ENCODE results near the gene GABBR2. TPM values are rescaled to one million over a fixed set of nuclear protein-coding genes. Genes with fewer than 3 reads are reported as not detected.

Gene GABBR2
- polyA plus RNA-seq, 1 of the 3 experiments (the other 2 are of a cell fraction), result not detected

DNA sequence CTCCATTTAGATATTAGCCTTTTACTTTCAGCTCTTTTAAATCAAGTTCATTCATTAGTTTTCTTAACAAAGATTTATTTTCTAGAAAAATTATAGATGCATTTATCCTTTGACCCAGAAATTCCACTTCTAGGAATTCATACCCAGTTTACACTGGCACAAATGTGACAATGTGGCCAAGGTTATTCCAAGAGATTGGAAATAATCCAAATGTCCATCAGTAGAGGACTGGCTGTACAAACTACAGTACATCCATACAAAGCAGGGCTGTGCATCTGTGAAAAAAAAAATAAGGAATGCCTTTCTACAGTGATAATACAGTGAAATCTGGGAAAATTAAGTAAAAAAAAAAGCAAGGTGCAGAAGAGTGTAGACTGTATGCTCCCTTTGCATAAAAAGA lies 149.2 kb downstream of the GABBR2 start:
- no peak overlapping the region for H2AFZ ChIP-seq (ENCODE audit: low read depth)
- H3F3A ChIP-seq (replicated peaks; ENCODE audit: insufficient read depth), result no peaks in the 10 kb centered on the region
- no peak overlapping the region for H3K4me2 ChIP-seq
- H3K36me3 ChIP-seq (replicated peaks in 1 of 2; ENCODE audit: control insufficient read depth in 1 of 2, insufficient read depth in 2 of 2, low read length in 1 of 2), result no peaks in the 10 kb centered on the region
- H3K4me1 ChIP-seq (ENCODE audit: control insufficient read depth in 1 of 2, insufficient read depth in 2 of 2, low read depth in 1 of 2, low read length in 1 of 2), result no peaks in the 10 kb centered on the region
- ChIA-PET POLR2A (no interaction called here), CTCF (no interaction called here)
- H3K79me2 ChIP-seq (ENCODE audit: insufficient read depth), result no peaks in the 10 kb centered on the region
- no peak for DNase-seq
- no peaks in the 10 kb centered on the region for H4K20me1 ChIP-seq (ENCODE audit: insufficient read depth)
- peaks cover 5% of the 10 kb centered on the region; the same call in 1 of the 2 replicates for H3K27me3 ChIP-seq (ENCODE audit: insufficient read depth)
- no peaks in the 10 kb centered on the region for H3K9me2 ChIP-seq
- TF ChIP-seq RAD21 (IDR thresholded peaks at IDR 0.05; ENCODE audit: low read length), result no peak
- TF ChIP-seq CTCF (IDR thresholded peaks at IDR 0.05), result no peak
- TF ChIP-seq, protein P1, sequence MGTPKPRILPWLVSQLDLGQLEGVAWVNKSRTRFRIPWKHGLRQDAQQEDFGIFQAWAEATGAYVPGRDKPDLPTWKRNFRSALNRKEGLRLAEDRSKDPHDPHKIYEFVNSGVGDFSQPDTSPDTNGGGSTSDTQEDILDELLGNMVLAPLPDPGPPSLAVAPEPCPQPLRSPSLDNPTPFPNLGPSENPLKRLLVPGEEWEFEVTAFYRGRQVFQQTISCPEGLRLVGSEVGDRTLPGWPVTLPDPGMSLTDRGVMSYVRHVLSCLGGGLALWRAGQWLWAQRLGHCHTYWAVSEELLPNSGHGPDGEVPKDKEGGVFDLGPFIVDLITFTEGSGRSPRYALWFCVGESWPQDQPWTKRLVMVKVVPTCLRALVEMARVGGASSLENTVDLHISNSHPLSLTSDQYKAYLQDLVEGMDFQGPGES (IDR thresholded peaks at IDR 0.05; ENCODE audit: low read depth, low read length), result no peak
- TF ChIP-seq MAX (IDR thresholded peaks at IDR 0.05; ENCODE audit: low read depth), result no peak
- no peak for TF ChIP-seq GATA2 (CRISPR knock-in tag; IDR thresholded peaks at IDR 0.05)
- no peak for TF ChIP-seq SIN3A (IDR thresholded peaks at IDR 0.05; ENCODE audit: borderline replicate concordance, low read depth, low read length)
- no peak for TF ChIP-seq JUND (IDR thresholded peaks at IDR 0.05)
- TF ChIP-seq ELF1 (IDR thresholded peaks at IDR 0.05), result no peak
- TF ChIP-seq, protein P2, sequence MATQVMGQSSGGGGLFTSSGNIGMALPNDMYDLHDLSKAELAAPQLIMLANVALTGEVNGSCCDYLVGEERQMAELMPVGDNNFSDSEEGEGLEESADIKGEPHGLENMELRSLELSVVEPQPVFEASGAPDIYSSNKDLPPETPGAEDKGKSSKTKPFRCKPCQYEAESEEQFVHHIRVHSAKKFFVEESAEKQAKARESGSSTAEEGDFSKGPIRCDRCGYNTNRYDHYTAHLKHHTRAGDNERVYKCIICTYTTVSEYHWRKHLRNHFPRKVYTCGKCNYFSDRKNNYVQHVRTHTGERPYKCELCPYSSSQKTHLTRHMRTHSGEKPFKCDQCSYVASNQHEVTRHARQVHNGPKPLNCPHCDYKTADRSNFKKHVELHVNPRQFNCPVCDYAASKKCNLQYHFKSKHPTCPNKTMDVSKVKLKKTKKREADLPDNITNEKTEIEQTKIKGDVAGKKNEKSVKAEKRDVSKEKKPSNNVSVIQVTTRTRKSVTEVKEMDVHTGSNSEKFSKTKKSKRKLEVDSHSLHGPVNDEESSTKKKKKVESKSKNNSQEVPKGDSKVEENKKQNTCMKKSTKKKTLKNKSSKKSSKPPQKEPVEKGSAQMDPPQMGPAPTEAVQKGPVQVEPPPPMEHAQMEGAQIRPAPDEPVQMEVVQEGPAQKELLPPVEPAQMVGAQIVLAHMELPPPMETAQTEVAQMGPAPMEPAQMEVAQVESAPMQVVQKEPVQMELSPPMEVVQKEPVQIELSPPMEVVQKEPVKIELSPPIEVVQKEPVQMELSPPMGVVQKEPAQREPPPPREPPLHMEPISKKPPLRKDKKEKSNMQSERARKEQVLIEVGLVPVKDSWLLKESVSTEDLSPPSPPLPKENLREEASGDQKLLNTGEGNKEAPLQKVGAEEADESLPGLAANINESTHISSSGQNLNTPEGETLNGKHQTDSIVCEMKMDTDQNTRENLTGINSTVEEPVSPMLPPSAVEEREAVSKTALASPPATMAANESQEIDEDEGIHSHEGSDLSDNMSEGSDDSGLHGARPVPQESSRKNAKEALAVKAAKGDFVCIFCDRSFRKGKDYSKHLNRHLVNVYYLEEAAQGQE (IDR thresholded peaks at IDR 0.05; ENCODE audit: low read depth, low read length), result no peak
- no peak overlapping the region for H3K27ac ChIP-seq (ENCODE audit: low read depth in 2 of 2, low read length in 1 of 2)
- H3K4me3 ChIP-seq (ENCODE audit: low read depth in 2 of 2, low read length in 1 of 2), result no peak overlapping the region
- no peak overlapping the region for H3K9ac ChIP-seq
- no peaks in the 10 kb centered on the region for H3K9me3 ChIP-seq

DNA sequence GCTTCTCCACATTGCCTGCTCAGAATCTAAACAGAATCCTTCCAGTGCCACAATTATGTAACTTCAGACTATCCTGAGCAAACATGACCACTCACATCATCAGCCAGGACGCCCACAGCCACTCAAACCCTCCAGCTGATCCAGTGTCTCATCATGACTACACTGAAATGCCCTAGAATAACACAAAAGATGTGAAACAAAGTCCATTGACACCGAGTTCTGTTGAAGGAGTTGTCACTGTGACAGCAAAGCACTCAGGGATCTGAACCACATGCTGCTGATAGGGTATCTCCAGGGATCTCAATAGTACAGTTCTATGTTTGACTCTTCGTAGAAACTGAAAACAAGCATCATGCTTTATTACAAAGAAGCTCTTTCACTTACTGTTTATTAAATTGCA lies 150.2 kb downstream of the GABBR2 start:
- Histone ChIP-seq H3K4me3 (ENCODE audit: low read depth in 2 of 2, low read length in 1 of 2) (no peak overlapping the region), H4K20me1 (ENCODE audit: insufficient read depth) (no peaks in the 10 kb centered on the region), H3K4me2 (no peak overlapping the region), H3K4me1 (ENCODE audit: control insufficient read depth in 1 of 2, insufficient read depth in 2 of 2, low read depth in 1 of 2, low read length in 1 of 2) (no peaks in the 10 kb centered on the region), H2AFZ (ENCODE audit: low read depth) (no peak overlapping the region), H3K79me2 (ENCODE audit: insufficient read depth) (no peaks in the 10 kb centered on the region), H3K27me3 (ENCODE audit: insufficient read depth) (peaks cover 5% of the 10 kb centered on the region; the same call in 1 of the 2 replicates), H3K27ac (ENCODE audit: low read depth in 2 of 2, low read length in 1 of 2) (no peak overlapping the region), H3F3A (replicated peaks; ENCODE audit: insufficient read depth) (no peaks in the 10 kb centered on the region), H3K9ac (no peak overlapping the region), H3K9me3 (no peaks in the 10 kb centered on the region), H3K9me2 (no peaks in the 10 kb centered on the region), H3K36me3 (replicated peaks in 1 of 2; ENCODE audit: control insufficient read depth in 1 of 2, insufficient read depth in 2 of 2, low read length in 1 of 2) (no peaks in the 10 kb centered on the region)
- 29% methylated on average over 3 of the region's 3 CpGs for WGBS (ENCODE audit: low lambda C conversion rate)
- DNase-seq, result no peak
- POLR2A ChIA-PET, result no interaction called here
- CTCF ChIA-PET, result no interaction called here
- TF ChIP-seq TAF1 (IDR thresholded peaks at IDR 0.05; ENCODE audit: borderline replicate concordance, low read depth, low read length) (no peak), NFIC (IDR thresholded peaks at IDR 0.05; ENCODE audit: borderline replicate concordance) (no peak), FOSL2 (IDR thresholded peaks at IDR 0.05; ENCODE audit: borderline replicate concordance, low read depth) (no peak), GATA2 (CRISPR knock-in tag; IDR thresholded peaks at IDR 0.05) (no peak), RXRA (IDR thresholded peaks at IDR 0.05; ENCODE audit: borderline replicate concordance, low read depth) (no peak), MAX (IDR thresholded peaks at IDR 0.05; ENCODE audit: low read depth) (no peak), RAD21 (IDR thresholded peaks at IDR 0.05; ENCODE audit: low read length) (no peak), PBX3 (IDR thresholded peaks at IDR 0.05) (no peak), TEAD4 (IDR thresholded peaks at IDR 0.05; ENCODE audit: borderline replicate concordance, insufficient read depth) (no peak)
- TF ChIP-seq, protein P2 (IDR thresholded peaks at IDR 0.05; ENCODE audit: low read depth, low read length), result no peak
